GM12878 (cell line): ENCODE data around the gene MT1B. TPM values are rescaled to one million over a fixed set of nuclear protein-coding genes. Genes with fewer than 3 reads are reported as not detected.

Source experiments
- ATAC-seq: fragments of 200-7000 bp; cut with Tn5 transposase; 3 replicates; pipeline ENCODE4 v1.9.1; 2020; ENCODE audit warnings: mild to moderate bottlenecking, moderate library complexity
- BruUV-seq: library from RNA; stranded (reverse); fragments of 400-500 nt; replicated peaks from 2 replicates; lab custom pipeline; 2021; lab: Mats Ljungman, UMichigan
- CTCF ChIA-PET: fragments of 300-600 bp; sonication (Branson Sonifier 250); formaldehyde crosslinking; extraction: SDS; loops from one replicate; lab custom pipeline; 2021; ENCODE audit warnings: inconsistent platforms; lab: Yijun Ruan, JAX
- POLR2A ChIA-PET: fragments of 350-600 bp; formaldehyde crosslinking; extraction: SDS; loops from one replicate; lab custom pipeline; 2021; ENCODE audit warnings: inconsistent platforms; lab: Charles Lee
- RAD21 ChIA-PET: fragments of 300-600 bp; sonication (Branson Sonifier 250); formaldehyde crosslinking; loops from one replicate; lab custom pipeline; 2023; ENCODE audit warnings: antibody characterized with exemption; ENCODE audit not compliant: unreplicated experiment; lab: Charles Lee
- SMC1A ChIA-PET: fragments of 300-600 bp; sonication (Branson Sonifier 250); formaldehyde crosslinking; loops from one replicate; lab custom pipeline; 2023; ENCODE audit not compliant: unreplicated experiment, uncharacterized antibody; lab: Charles Lee
- DNase-seq: peaks from one replicate; pipeline ENCODE4 v3.0.0-alpha.2; 2011; ENCODE audit warnings: low read depth, low spot score
- FAIRE-seq: peaks from 3 replicates; lab custom pipeline; 2011; peaks lifted over from hg19 to GRCh38; lab: Jason Lieb, UNC
- H2AFZ ChIP-seq: 2 replicates; pipeline ENCODE4 v1.6.0; 2011; ENCODE audit warnings: low read depth, low read length, control low read depth; ENCODE audit not compliant: control insufficient read depth
- H3K27ac ChIP-seq: 2 replicates; pipeline ENCODE4 v1.5.1; 2011; ENCODE audit warnings: control low read depth; ENCODE audit not compliant: control insufficient read depth, insufficient read depth
- H3K27me3 ChIP-seq, 2 experiments: replicated peaks in 1 of 2; 2 replicates each; pipeline versions ENCODE4 v1.6.0 to v1.6.1; 2011; ENCODE audit warnings: low read length in 1 of 2; ENCODE audit not compliant: control insufficient read depth in 2 of 2, insufficient read depth in 2 of 2
- H3K36me3 ChIP-seq, 2 experiments: 2 replicates each; pipeline ENCODE4 v1.5.1; 2011; ENCODE audit warnings: low read length in 1 of 2; ENCODE audit not compliant: control insufficient read depth in 2 of 2, insufficient read depth in 2 of 2
- H3K4me1 ChIP-seq: 2 replicates; pipeline ENCODE4 v1.6.1; 2011; ENCODE audit warnings: mild to moderate bottlenecking, low read length, moderate library complexity, mixed read lengths; ENCODE audit not compliant: control insufficient read depth, insufficient read depth
- H3K4me2 ChIP-seq: 2 replicates; pipeline ENCODE4 v1.6.0; 2011; ENCODE audit warnings: control low read depth; ENCODE audit not compliant: control insufficient read depth, insufficient read depth
- H3K4me3 ChIP-seq: fragments of 200-600 bp; sonication (generic); 2 replicates; pipeline ENCODE4 v1.5.1; 2016
- H3K79me2 ChIP-seq: 2 replicates; pipeline ENCODE4 v1.6.0; 2011; ENCODE audit warnings: low read length; ENCODE audit not compliant: control insufficient read depth, insufficient read depth
- H3K9ac ChIP-seq: 2 replicates; pipeline ENCODE4 v1.8.0; 2011; ENCODE audit warnings: low read length, control low read depth, mixed read lengths; ENCODE audit not compliant: control insufficient read depth, insufficient read depth
- H3K9me3 ChIP-seq: replicated peaks from 3 replicates; pipeline ENCODE4 v1.5.1; 2011; ENCODE audit warnings: mild to moderate bottlenecking, low read length; ENCODE audit not compliant: control insufficient read depth, insufficient read depth
- H4K20me1 ChIP-seq: 2 replicates; pipeline ENCODE4 v1.6.0; 2011; ENCODE audit not compliant: control insufficient read depth, insufficient read depth
- BMI1 ChIP-seq: fragments of 450-650 bp; IDR thresholded peaks from 2 replicates; pipeline ENCODE4 v1.6.1; 2016; ENCODE audit warnings: mild to moderate bottlenecking, moderate library complexity, borderline replicate concordance
- CHD2 ChIP-seq: IDR thresholded peaks from 2 replicates; pipeline ENCODE4 v1.6.1; 2011; ENCODE audit warnings: low read depth, low read length, improper control_type of control experiment, borderline replicate concordance
- EGR1 ChIP-seq, 2 experiments: IDR thresholded peaks; 1 replicate in 1 of 2; 2 replicates in 1 of 2; pipeline ENCODE4 v1.6.1; 2011 to 2012; ENCODE audit warnings: low read depth in 2 of 2, low read length in 2 of 2, borderline replicate concordance in 1 of 2, mild to moderate bottlenecking in 1 of 2, moderate library complexity in 1 of 2
- EP300 ChIP-seq, 2 experiments: fragments of 150-350 bp in 1 of 2; IDR thresholded peaks; 2 replicates each; pipeline ENCODE4 v1.6.1; 2011 to 2012; ENCODE audit warnings: low read depth in 2 of 2, low read length in 2 of 2, borderline replicate concordance in 1 of 2, improper control_type of control experiment in 1 of 2, inconsistent platforms in 1 of 2; ENCODE audit not compliant: control insufficient read depth in 1 of 2
- ZNF274 ChIP-seq: IDR thresholded peaks from one replicate; pipeline ENCODE4 v1.8.0; 2011; ENCODE audit not compliant: insufficient read length, insufficient read depth
- WGBS: methylation state at CpG from one replicate; pipeline ENCODE4 v1.1.6; 2016; ENCODE audit warnings: low lambda C conversion rate; ENCODE audit not compliant: insufficient replicate concordance, insufficient coverage; ENCODE audit errors: missing lambda C conversion rate; 5-methylcytosine and 5-hydroxymethylcytosine counted together
- in situ Hi-C: fragments of 300-500 bp; cut with MboI; formaldehyde crosslinking; loops from 9 replicates; pipeline ENCODE4 v1.14.3; 2018; ENCODE audit warnings: mixed read lengths
- intact Hi-C: fragments of 100-400 bp; cut with micrococcal nuclease; formaldehyde crosslinking; loops from one replicate; pipeline ENCODE4 v1.14.2; 2022; ENCODE audit not compliant: unreplicated experiment
- polyA plus RNA-seq, 11 experiments: library from polyadenylated mRNA; depleted of rRNA in 4 of 11; unstranded in 6 of 11; stranded (reverse) in 5 of 11; fragments of >200 nt; fragmentation: Nextera tagmentation in 4 of 11; fragmentation: Illumina TruSeq in 1 of 11; extraction: Ambion mirVana in 4 of 11; extraction: Trizol in 1 of 11; gene quantifications; 1 replicate in 1 of 11; 2 replicates in 10 of 11; pipeline versions ENCODE4 v1.2.1 to v1.2.3, GENCODE V29; 2011 to 2016; ENCODE audit warnings: inconsistent platforms in 2 of 11, missing spikeins in 2 of 11, low read depth in 1 of 11
- total RNA-seq, 4 experiments: library from RNA; depleted of rRNA in 3 of 4; stranded (reverse); fragments of >200 nt in 3 of 4; fragmentation: Illumina TruSeq in 1 of 4; extraction: Trizol in 1 of 4; gene quantifications; 2 replicates each; pipeline versions ENCODE4 v1.2.1 to v1.2.3, GENCODE V29; 2013 to 2021
- TF ChIP-seq, protein P1 (sequence below): fragments of 450-650 bp; formaldehyde crosslinking; IDR thresholded peaks from 2 replicates; pipeline ENCODE4 v1.5.0; 2022; ENCODE audit warnings: mild to moderate bottlenecking, missing genetic modification characterization
- TF ChIP-seq, protein P2 (sequence below): fragments of 450-650 bp; IDR thresholded peaks from 2 replicates; pipeline ENCODE4 v1.6.1; 2017; ENCODE audit warnings: antibody characterized with exemption, mild to moderate bottlenecking, moderate library complexity
- TF ChIP-seq, protein P3 (sequence below): IDR thresholded peaks from 2 replicates; pipeline ENCODE4 v1.6.1; 2011; ENCODE audit warnings: borderline replicate concordance, low read depth, mild to moderate bottlenecking, moderate library complexity, mixed read lengths, low read length; ENCODE audit not compliant: insufficient read depth; ENCODE audit errors: extremely low read length
- TF ChIP-seq, protein P4 (sequence below), 3 experiments: IDR thresholded peaks in 2 of 3; conservative IDR thresholded peaks in 1 of 3; 2 replicates each; pipeline ENCODE4 v1.5.1; 2011; ENCODE audit warnings: low read depth in 3 of 3, low read length in 3 of 3, mild to moderate bottlenecking in 3 of 3, control low read depth in 2 of 3, moderate library complexity in 2 of 3, inconsistent platforms in 1 of 3, mixed read lengths in 1 of 3; ENCODE audit not compliant: control insufficient read depth in 2 of 3, insufficient read depth in 1 of 3; ENCODE audit errors: extremely low read depth in 1 of 3

The MT1B gene
- total and polyA plus RNA-seq, 10 of the 15 experiments (the other 5 are each of a cell fraction or from before 2014, with no cell fraction given), result not detected

DNA sequence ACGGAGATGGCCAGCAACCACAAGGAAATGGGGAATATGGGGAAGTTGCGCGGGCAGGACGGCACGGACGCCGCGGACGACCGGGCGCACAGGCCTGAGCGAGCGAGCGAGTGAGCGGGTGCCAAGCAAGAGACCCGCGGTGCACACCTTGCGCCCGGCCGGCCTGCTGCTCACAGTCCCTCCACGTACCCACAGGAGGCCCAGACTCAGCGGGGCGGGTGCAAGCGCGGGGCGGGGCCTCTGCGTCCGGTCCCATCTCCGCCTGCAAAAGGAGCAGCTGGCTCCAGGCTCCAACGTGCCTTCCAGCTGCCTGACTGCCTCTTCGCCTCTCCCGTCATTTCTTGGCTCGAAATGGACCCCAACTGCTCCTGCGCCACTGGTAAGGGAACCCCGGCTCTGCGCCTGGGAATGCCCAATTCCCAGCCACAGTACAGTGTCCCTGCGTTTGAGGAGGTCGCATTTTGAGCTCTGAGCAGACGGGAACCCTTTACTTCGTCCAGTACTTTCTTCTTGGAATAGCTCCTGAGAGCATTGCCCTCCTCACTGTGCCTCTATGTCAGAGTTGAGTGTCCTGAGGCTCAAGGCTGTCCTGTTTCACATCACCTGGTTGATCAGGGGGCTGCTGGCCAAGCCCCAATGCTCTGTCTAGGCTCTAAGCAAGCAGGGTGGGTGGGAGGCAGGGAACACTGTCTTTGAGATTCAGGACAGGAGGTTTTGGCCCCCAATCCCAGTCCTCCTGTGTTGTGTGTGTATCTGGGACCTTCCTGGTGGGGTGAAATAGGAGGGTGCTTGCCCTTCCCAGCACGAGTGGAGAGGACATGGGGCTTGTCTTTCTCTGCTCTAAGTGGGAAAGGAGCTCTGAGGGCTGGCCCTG, 34.2 kb upstream of the MT1B start (continued):
- TF ChIP-seq, protein P1, sequence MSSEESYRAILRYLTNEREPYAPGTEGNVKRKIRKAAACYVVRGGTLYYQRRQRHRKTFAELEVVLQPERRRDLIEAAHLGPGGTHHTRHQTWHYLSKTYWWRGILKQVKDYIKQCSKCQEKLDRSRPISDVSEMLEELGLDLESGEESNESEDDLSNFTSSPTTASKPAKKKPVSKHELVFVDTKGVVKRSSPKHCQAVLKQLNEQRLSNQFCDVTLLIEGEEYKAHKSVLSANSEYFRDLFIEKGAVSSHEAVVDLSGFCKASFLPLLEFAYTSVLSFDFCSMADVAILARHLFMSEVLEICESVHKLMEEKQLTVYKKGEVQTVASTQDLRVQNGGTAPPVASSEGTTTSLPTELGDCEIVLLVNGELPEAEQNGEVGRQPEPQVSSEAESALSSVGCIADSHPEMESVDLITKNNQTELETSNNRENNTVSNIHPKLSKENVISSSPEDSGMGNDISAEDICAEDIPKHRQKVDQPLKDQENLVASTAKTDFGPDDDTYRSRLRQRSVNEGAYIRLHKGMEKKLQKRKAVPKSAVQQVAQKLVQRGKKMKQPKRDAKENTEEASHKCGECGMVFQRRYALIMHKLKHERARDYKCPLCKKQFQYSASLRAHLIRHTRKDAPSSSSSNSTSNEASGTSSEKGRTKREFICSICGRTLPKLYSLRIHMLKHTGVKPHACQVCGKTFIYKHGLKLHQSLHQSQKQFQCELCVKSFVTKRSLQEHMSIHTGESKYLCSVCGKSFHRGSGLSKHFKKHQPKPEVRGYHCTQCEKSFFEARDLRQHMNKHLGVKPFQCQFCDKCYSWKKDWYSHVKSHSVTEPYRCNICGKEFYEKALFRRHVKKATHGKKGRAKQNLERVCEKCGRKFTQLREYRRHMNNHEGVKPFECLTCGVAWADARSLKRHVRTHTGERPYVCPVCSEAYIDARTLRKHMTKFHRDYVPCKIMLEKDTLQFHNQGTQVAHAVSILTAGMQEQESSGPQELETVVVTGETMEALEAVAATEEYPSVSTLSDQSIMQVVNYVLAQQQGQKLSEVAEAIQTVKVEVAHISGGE (CRISPR knock-in tag), result no peak
- TF ChIP-seq ZNF274 (no peak), EP300 (IDR thresholded peaks at IDR 0.05; ENCODE audit: borderline replicate concordance in 1 of 2, control insufficient read depth in 1 of 2, low read depth in 2 of 2, low read length in 2 of 2) (no peak), CHD2 (no peak)

DNA sequence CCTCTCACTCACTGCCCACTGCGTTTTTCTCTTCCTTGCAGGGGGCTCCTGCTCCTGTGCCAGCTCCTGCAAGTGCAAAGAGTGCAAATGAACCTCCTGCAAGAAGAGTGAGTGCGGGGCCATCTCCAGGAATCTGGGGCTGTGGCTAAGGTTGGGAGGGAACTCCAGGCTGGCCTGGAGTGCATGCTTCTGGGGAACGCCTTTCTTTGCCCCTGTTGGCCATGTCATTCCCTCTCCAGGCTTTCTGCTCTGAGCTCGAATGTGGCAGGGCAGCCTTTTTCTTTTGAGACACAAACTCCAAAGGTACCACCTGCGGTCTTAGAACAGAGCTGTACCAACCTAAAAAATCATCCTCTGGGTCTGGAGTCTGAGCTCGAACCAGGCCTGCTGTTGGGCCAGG, 33.5 kb upstream of the MT1B start:
- H3K79me2 ChIP-seq, result no peaks in the 10 kb centered on the region
- H3K9me3 ChIP-seq, result no peaks in the 10 kb centered on the region
- no peaks in the 10 kb centered on the region for H4K20me1 ChIP-seq
- POLR2A ChIA-PET, result interaction anchor here (0.7 kb wide), 1 partner anchor 12 kb away, joined by 3 read pairs; no protein-coding TSS in a partner anchor
- FAIRE-seq (no peak), ATAC-seq (no peak), DNase-seq (no peak)
- in situ Hi-C loops (no loop called here), intact Hi-C loops (no loop called here)
- H3K4me1 ChIP-seq, result peaks cover 4% of the 10 kb centered on the region; the same call in 1 of the 2 replicates
- H3K27me3 ChIP-seq, result peaks cover 0 to 5% of the 10 kb centered on the region in 2 experiments; a peak in 2 of 4 replicates
- RAD21 ChIA-PET, result no interaction called here
- SMC1A ChIA-PET, result interaction anchor here (1.2 kb wide), 1 partner anchor 8 kb away, joined by 3 read pairs; no protein-coding TSS in a partner anchor
- BruUV-seq, result no TSS peak
- no peaks in the 10 kb centered on the region for H3K36me3 ChIP-seq
- no peak overlapping the region for H3K4me2 ChIP-seq
- no peak overlapping the region for H3K27ac ChIP-seq
- no peak overlapping the region for H3K9ac ChIP-seq
- CTCF ChIA-PET, result no interaction called here
- no peak overlapping the region for H2AFZ ChIP-seq
- WGBS, result 25% methylated on average over 6 of the region's 6 CpGs
- H3K4me3 ChIP-seq, result no peak overlapping the region
- TF ChIP-seq, protein P2, sequence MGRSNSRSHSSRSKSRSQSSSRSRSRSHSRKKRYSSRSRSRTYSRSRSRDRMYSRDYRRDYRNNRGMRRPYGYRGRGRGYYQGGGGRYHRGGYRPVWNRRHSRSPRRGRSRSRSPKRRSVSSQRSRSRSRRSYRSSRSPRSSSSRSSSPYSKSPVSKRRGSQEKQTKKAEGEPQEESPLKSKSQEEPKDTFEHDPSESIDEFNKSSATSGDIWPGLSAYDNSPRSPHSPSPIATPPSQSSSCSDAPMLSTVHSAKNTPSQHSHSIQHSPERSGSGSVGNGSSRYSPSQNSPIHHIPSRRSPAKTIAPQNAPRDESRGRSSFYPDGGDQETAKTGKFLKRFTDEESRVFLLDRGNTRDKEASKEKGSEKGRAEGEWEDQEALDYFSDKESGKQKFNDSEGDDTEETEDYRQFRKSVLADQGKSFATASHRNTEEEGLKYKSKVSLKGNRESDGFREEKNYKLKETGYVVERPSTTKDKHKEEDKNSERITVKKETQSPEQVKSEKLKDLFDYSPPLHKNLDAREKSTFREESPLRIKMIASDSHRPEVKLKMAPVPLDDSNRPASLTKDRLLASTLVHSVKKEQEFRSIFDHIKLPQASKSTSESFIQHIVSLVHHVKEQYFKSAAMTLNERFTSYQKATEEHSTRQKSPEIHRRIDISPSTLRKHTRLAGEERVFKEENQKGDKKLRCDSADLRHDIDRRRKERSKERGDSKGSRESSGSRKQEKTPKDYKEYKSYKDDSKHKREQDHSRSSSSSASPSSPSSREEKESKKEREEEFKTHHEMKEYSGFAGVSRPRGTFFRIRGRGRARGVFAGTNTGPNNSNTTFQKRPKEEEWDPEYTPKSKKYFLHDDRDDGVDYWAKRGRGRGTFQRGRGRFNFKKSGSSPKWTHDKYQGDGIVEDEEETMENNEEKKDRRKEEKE, result no peak
- TF ChIP-seq BMI1 (no peak), EGR1 (IDR thresholded peaks at IDR 0.05; ENCODE audit: borderline replicate concordance in 1 of 2, low read depth in 2 of 2, low read length in 2 of 2) (no peak)
- TF ChIP-seq, protein P3, sequence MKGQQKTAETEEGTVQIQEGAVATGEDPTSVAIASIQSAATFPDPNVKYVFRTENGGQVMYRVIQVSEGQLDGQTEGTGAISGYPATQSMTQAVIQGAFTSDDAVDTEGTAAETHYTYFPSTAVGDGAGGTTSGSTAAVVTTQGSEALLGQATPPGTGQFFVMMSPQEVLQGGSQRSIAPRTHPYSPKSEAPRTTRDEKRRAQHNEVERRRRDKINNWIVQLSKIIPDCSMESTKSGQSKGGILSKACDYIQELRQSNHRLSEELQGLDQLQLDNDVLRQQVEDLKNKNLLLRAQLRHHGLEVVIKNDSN, result no peak
- TF ChIP-seq, protein P4, sequence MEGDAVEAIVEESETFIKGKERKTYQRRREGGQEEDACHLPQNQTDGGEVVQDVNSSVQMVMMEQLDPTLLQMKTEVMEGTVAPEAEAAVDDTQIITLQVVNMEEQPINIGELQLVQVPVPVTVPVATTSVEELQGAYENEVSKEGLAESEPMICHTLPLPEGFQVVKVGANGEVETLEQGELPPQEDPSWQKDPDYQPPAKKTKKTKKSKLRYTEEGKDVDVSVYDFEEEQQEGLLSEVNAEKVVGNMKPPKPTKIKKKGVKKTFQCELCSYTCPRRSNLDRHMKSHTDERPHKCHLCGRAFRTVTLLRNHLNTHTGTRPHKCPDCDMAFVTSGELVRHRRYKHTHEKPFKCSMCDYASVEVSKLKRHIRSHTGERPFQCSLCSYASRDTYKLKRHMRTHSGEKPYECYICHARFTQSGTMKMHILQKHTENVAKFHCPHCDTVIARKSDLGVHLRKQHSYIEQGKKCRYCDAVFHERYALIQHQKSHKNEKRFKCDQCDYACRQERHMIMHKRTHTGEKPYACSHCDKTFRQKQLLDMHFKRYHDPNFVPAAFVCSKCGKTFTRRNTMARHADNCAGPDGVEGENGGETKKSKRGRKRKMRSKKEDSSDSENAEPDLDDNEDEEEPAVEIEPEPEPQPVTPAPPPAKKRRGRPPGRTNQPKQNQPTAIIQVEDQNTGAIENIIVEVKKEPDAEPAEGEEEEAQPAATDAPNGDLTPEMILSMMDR (IDR thresholded peaks at IDR 0.05 in 2 of 3, conservative IDR thresholded peaks at IDR 0.05 in 1 of 3; ENCODE audit: control insufficient read depth in 2 of 3, extremely low read depth in 1 of 3, insufficient read depth in 1 of 3, low read depth in 3 of 3, low read length in 3 of 3), result no peak
